Liver (tissue), 9 donors: ENCODE data around the gene TPGS1. TPM values are rescaled to one million over a fixed set of nuclear protein-coding genes. Genes with fewer than 3 reads are reported as not detected.

Experiments
- DNase-seq: peaks from one replicate; pipeline ENCODE4 v3.0.0-alpha.2; 2017; ENCODE audit warnings: low spot score
- H3K27ac ChIP-seq, 2 donors: one replicate each; pipeline ENCODE4 v1.7.0; 2013; ENCODE audit warnings: inconsistent platforms in 2 of 2, low read length in 2 of 2, control low read depth in 1 of 2, low read depth in 1 of 2, mild to moderate bottlenecking in 1 of 2
- H3K27me3 ChIP-seq, 4 donors: one replicate each; pipeline versions ENCODE4 v1.6.1 to v1.7.0; 2013; ENCODE audit warnings: low read length in 3 of 4, inconsistent platforms in 1 of 4, mild to moderate bottlenecking in 1 of 4, moderate library complexity in 1 of 4; ENCODE audit not compliant: control insufficient read depth in 4 of 4, insufficient read depth in 4 of 4
- H3K36me3 ChIP-seq, 4 donors: one replicate each; pipeline versions ENCODE4 v1.6.1 to v1.7.0; 2013; ENCODE audit warnings: low read length in 3 of 4, mild to moderate bottlenecking in 3 of 4, low read depth in 1 of 4, moderate library complexity in 1 of 4; ENCODE audit not compliant: control insufficient read depth in 4 of 4, insufficient read depth in 3 of 4
- H3K4me1 ChIP-seq, 4 donors: one replicate each; pipeline versions ENCODE4 v1.6.1 to v1.7.0; 2013; ENCODE audit warnings: low read length in 3 of 4, mild to moderate bottlenecking in 3 of 4, moderate library complexity in 1 of 4; ENCODE audit not compliant: control insufficient read depth in 4 of 4, insufficient read depth in 4 of 4
- H3K4me3 ChIP-seq, 3 donors: one replicate each; pipeline versions ENCODE4 v1.6.1 to v1.7.0; 2013; ENCODE audit warnings: low read length in 3 of 3, control low read depth in 1 of 3, low read depth in 1 of 3, mild to moderate bottlenecking in 1 of 3
- H3K9ac ChIP-seq, 2 donors: one replicate each; pipeline ENCODE4 v1.7.0; 2013; ENCODE audit warnings: low read length in 2 of 2, mild to moderate bottlenecking in 2 of 2, moderate library complexity in 2 of 2, control low read depth in 1 of 2, low read depth in 1 of 2
- H3K9me3 ChIP-seq, 4 donors: one replicate each; pipeline versions ENCODE4 v1.6.1 to v1.7.0; 2013; ENCODE audit warnings: low read length in 3 of 4; ENCODE audit not compliant: control insufficient read depth in 4 of 4
- FOXA1 ChIP-seq: IDR thresholded peaks from 2 replicates; pipeline ENCODE4 v1.6.1; 2016; ENCODE audit warnings: antibody characterized with exemption
- FOXA2 ChIP-seq: IDR thresholded peaks from 2 replicates; pipeline ENCODE4 v1.6.1; 2016; ENCODE audit warnings: antibody characterized with exemption
- HNF4G ChIP-seq: IDR thresholded peaks from 2 replicates; pipeline ENCODE4 v1.6.1; 2016; ENCODE audit warnings: antibody characterized with exemption
- JUND ChIP-seq, 2 donors: IDR thresholded peaks; 2 replicates each; pipeline ENCODE4 v1.6.1; 2016; ENCODE audit warnings: antibody characterized with exemption in 2 of 2
- MAX ChIP-seq: IDR thresholded peaks from 2 replicates; pipeline ENCODE4 v1.6.1; 2016; ENCODE audit warnings: antibody characterized with exemption
- NR2F2 ChIP-seq: IDR thresholded peaks from 2 replicates; pipeline ENCODE4 v1.6.1; 2016; ENCODE audit warnings: antibody characterized with exemption
- RAD21 ChIP-seq, 2 donors: IDR thresholded peaks; 2 replicates each; pipeline ENCODE4 v1.6.1; 2016; ENCODE audit warnings: antibody characterized with exemption in 2 of 2, mild to moderate bottlenecking in 2 of 2
- RXRA ChIP-seq, 2 donors: IDR thresholded peaks; 2 replicates each; pipeline ENCODE4 v1.6.1; 2017 to 2018; ENCODE audit warnings: antibody characterized with exemption in 2 of 2, mild to moderate bottlenecking in 1 of 2
- SP1 ChIP-seq: IDR thresholded peaks from 2 replicates; pipeline ENCODE4 v1.6.1; 2018; ENCODE audit warnings: antibody characterized with exemption, mild to moderate bottlenecking
- TAF1 ChIP-seq: conservative IDR thresholded peaks from 2 replicates; pipeline ENCODE4 v1.6.1; 2016; ENCODE audit warnings: antibody characterized with exemption, mild to moderate bottlenecking
- WGBS: extraction: QIAGEN DNeasy Blood & Tissue Kit; methylation state at CpG from one replicate; pipeline ENCODE4 v1.1.7; 2013; 5-methylcytosine and 5-hydroxymethylcytosine counted together
- polyA plus RNA-seq, 2 donors: library from polyadenylated mRNA; stranded (reverse) in 1 of 2; unstranded in 1 of 2; fragments of 200-250 nt in 1 of 2; fragments of >200 nt in 1 of 2; fragmentation: Nextera tagmentation in 1 of 2; extraction: Ambion mirVana in 1 of 2; gene quantifications; one replicate each; pipeline versions ENCODE4 v1.2.1 to v1.2.3, GENCODE V29; 2013 to 2015
- total RNA-seq, 2 donors: library from RNA; depleted of rRNA; stranded (reverse); fragments of >200 nt; gene quantifications; one replicate each; pipeline ENCODE4 v1.2.3, GENCODE V29; 2014
- TF ChIP-seq, protein P1 (sequence below): IDR thresholded peaks from 2 replicates; pipeline ENCODE4 v1.6.1; 2016; ENCODE audit warnings: antibody characterized with exemption
- TF ChIP-seq, protein P2 (sequence below): fragments of 150-350 bp; IDR thresholded peaks from 2 replicates; pipeline ENCODE4 v1.5.1; 2017; ENCODE audit warnings: improper control_type of control experiment, low read depth, low read length; ENCODE audit not compliant: missing input control
- TF ChIP-seq, protein P3 (sequence below): IDR thresholded peaks from 2 replicates; pipeline ENCODE4 v1.6.1; 2016; ENCODE audit warnings: antibody characterized with exemption
- donor health status: healthy.
- donor health status: healthy.
- donor health status: healthy.
- donor health status: healthy.
- donor health status: healthy.

The TPGS1 gene
- total and polyA plus RNA-seq, 4 donors = 1.7 to 15.5 (median 14.7) TPM

GRCh38 chr19:513368-514165, 6.3 kb downstream of the TPGS1 start:
- H3K9me3 ChIP-seq = no peaks in the 10 kb centered on the region
- no peak overlapping the region for H3K4me3 ChIP-seq
- no peaks in the 10 kb centered on the region for H3K36me3 ChIP-seq
- TF ChIP-seq RXRA (IDR thresholded peaks at IDR 0.05) = no peak
- no peak for TF ChIP-seq SP1
- no peak for TF ChIP-seq MAX
- no peak for TF ChIP-seq RAD21 (IDR thresholded peaks at IDR 0.05)
- no peaks in the 10 kb centered on the region for H3K27me3 ChIP-seq
- WGBS = 82% methylated on average over 10 of the region's 10 CpGs
- DNase-seq = no peak
- H3K27ac ChIP-seq = no peak overlapping the region
- peaks cover 0 to 9% (median 4%) of the 10 kb centered on the region in 4 donors for H3K4me1 ChIP-seq
- no peak overlapping the region for H3K9ac ChIP-seq

DNA sequence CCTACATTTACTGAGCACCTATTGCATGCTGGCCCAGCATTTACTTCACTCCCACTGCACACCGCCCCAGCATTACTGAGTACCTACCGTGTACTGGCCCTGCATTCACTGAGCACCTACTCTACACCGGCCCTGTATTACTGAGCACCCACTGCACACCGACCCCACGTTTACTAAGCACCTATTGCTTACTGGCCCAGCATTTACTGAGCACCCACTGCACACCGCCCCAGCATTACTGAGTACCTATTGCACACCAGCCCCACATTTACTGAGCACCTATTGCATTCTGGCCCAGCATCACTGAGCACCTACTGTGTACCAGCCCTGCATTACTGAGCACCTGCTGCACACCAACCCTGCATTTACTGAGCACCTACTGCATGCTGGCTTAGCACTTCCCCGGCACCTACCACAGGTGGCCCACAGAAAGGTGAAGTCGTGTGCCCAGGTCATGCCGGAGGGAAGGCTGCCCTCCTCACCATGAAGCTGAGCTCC, 6.9 kb downstream of the TPGS1 start:
- DNase-seq = no peak
- Histone ChIP-seq H3K27me3 (no peaks in the 10 kb centered on the region), H3K36me3 (no peaks in the 10 kb centered on the region), H3K4me1 (peaks cover 0 to 5% (median 2%) of the 10 kb centered on the region in 4 donors), H3K27ac (no peak overlapping the region), H3K4me3 (no peak overlapping the region), H3K9me3 (no peaks in the 10 kb centered on the region), H3K9ac (no peak overlapping the region)
- WGBS = 96% methylated on average over 9 of the region's 9 CpGs
- TF ChIP-seq JUND (IDR thresholded peaks at IDR 0.05) = no peak
- TF ChIP-seq NR2F2 = no peak
- TF ChIP-seq RXRA (IDR thresholded peaks at IDR 0.05) = no peak
- TF ChIP-seq, protein P1, sequence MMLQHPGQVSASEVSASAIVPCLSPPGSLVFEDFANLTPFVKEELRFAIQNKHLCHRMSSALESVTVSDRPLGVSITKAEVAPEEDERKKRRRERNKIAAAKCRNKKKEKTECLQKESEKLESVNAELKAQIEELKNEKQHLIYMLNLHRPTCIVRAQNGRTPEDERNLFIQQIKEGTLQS = no peak
- TF ChIP-seq, protein P2, sequence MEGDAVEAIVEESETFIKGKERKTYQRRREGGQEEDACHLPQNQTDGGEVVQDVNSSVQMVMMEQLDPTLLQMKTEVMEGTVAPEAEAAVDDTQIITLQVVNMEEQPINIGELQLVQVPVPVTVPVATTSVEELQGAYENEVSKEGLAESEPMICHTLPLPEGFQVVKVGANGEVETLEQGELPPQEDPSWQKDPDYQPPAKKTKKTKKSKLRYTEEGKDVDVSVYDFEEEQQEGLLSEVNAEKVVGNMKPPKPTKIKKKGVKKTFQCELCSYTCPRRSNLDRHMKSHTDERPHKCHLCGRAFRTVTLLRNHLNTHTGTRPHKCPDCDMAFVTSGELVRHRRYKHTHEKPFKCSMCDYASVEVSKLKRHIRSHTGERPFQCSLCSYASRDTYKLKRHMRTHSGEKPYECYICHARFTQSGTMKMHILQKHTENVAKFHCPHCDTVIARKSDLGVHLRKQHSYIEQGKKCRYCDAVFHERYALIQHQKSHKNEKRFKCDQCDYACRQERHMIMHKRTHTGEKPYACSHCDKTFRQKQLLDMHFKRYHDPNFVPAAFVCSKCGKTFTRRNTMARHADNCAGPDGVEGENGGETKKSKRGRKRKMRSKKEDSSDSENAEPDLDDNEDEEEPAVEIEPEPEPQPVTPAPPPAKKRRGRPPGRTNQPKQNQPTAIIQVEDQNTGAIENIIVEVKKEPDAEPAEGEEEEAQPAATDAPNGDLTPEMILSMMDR = no peak
- no peak for TF ChIP-seq RAD21 (IDR thresholded peaks at IDR 0.05)
- TF ChIP-seq FOXA1 = no peak
- no peak for TF ChIP-seq FOXA2
- TF ChIP-seq SP1 = no peak
- TF ChIP-seq TAF1 = no peak
- no peak for TF ChIP-seq MAX
- TF ChIP-seq HNF4G = no peak
- TF ChIP-seq, protein P3, sequence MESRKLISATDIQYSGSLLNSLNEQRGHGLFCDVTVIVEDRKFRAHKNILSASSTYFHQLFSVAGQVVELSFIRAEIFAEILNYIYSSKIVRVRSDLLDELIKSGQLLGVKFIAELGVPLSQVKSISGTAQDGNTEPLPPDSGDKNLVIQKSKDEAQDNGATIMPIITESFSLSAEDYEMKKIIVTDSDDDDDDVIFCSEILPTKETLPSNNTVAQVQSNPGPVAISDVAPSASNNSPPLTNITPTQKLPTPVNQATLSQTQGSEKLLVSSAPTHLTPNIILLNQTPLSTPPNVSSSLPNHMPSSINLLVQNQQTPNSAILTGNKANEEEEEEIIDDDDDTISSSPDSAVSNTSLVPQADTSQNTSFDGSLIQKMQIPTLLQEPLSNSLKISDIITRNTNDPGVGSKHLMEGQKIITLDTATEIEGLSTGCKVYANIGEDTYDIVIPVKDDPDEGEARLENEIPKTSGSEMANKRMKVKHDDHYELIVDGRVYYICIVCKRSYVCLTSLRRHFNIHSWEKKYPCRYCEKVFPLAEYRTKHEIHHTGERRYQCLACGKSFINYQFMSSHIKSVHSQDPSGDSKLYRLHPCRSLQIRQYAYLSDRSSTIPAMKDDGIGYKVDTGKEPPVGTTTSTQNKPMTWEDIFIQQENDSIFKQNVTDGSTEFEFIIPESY = no peak
